ENCODE measurements around the gene TIAM2. TPM values are rescaled to one million over a fixed set of nuclear protein-coding genes. Genes with fewer than 3 reads are reported as not detected.
A peak's percentile ranks its signal among the peaks of the same experiment; 100 is the strongest.

TIAM2 gene
- total and polyA plus RNA-seq, 5 experiments from 2014 or later: 0.09 to 8.3 (median 1.3) TPM

GRCh38 chr6:154996016-154996590, 988 bp downstream of the TIAM2 start:
- Mint-ChIP-seq H3K36me3 (no peaks in the 10 kb centered on the region), H3K27ac (no peak overlapping the region), H3K27me3 (peaks cover 16 to 36% (median 27%) of the 10 kb centered on the region in 5 donors), H3K4me1 (peaks cover 0 to 10% (median 6%) of the 10 kb centered on the region in 4 donors), H3K4me3 (peak overlapping the region in 7 of 10 donors; percentile 7 to 46 (median 34)), H3K9me3 (no peaks in the 10 kb centered on the region)
- ATAC-seq (no peak), DNase-seq (no peak)
- POLR2A ChIA-PET: no interaction called here

GRCh38 chr6:154996841-154997311, 1.8 kb downstream of the TIAM2 start:
- POLR2A ChIA-PET: no interaction called here
- DNase-seq (no peak), ATAC-seq (no peak)
- peak overlapping the region in 5 of 10 donors; percentile 5 to 32 (median 9) for H3K4me3 Mint-ChIP-seq
- peaks cover 0 to 10% (median 6%) of the 10 kb centered on the region in 4 donors for H3K4me1 Mint-ChIP-seq
- H3K27ac Mint-ChIP-seq: no peak overlapping the region
- H3K9me3 Mint-ChIP-seq: no peaks in the 10 kb centered on the region
- peaks cover 16 to 36% (median 27%) of the 10 kb centered on the region in 5 donors for H3K27me3 Mint-ChIP-seq
- H3K36me3 Mint-ChIP-seq: no peaks in the 10 kb centered on the region

DNA sequence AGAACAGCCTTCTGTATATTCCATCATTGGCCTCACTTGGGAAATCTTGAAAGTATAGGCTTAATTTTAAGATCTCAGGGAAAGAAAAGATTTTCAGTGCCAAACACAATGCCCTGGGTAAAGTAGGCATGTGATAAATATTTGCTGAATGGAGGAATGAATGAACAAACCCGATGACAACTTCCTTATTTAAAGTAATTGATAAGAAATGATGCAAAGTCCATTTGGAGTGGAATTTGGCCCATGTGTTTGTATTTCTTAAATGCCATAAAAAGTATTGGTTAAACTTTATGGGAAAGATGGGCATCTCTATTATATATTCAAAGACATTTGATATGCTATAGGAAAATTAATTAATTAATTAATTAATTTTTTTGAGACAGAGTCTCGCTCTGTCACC, 3.7 kb downstream of the TIAM2 start:
- H3K4me3 Mint-ChIP-seq: no peak overlapping the region
- ATAC-seq (no peak), DNase-seq (no peak)
- no peaks in the 10 kb centered on the region for H3K9me3 Mint-ChIP-seq
- peaks cover 1 to 10% (median 6%) of the 10 kb centered on the region in 4 donors for H3K4me1 Mint-ChIP-seq
- no peak overlapping the region for H3K27ac Mint-ChIP-seq
- POLR2A ChIA-PET: no interaction called here
- no peaks in the 10 kb centered on the region for H3K36me3 Mint-ChIP-seq
- peaks cover 16 to 35% (median 27%) of the 10 kb centered on the region in 5 donors for H3K27me3 Mint-ChIP-seq

GRCh38 chr6:155001482-155001881, 6.4 kb downstream of the TIAM2 start:
- H3K4me1 Mint-ChIP-seq: peaks cover under 1 to 6% (median 2%) of the 10 kb centered on the region in 4 donors

GRCh38 chr6:155001934-155002333, 6.8 kb downstream of the TIAM2 start:
- H3K9me3 Mint-ChIP-seq: no peaks in the 10 kb centered on the region
- peaks cover 11 to 25% (median 21%) of the 10 kb centered on the region in 5 donors for H3K27me3 Mint-ChIP-seq
- H3K36me3 Mint-ChIP-seq: no peaks in the 10 kb centered on the region
- H3K4me3 Mint-ChIP-seq: no peak overlapping the region
- no peak for DNase-seq
- no peak overlapping the region for H3K27ac Mint-ChIP-seq
- no peak for ATAC-seq
- POLR2A ChIA-PET: no interaction called here
- peaks cover 0 to 3% (median 2%) of the 10 kb centered on the region in 4 donors for H3K4me1 Mint-ChIP-seq

More at GRCh38 chr6:155001482-155001881, 6.4 kb downstream of the TIAM2 start:
- ATAC-seq (no peak), DNase-seq (no peak)
- Mint-ChIP-seq H3K27ac (no peak overlapping the region), H3K27me3 (peaks cover 14 to 30% (median 22%) of the 10 kb centered on the region in 5 donors), H3K9me3 (no peaks in the 10 kb centered on the region), H3K4me3 (no peak overlapping the region), H3K36me3 (no peaks in the 10 kb centered on the region)
- POLR2A ChIA-PET: no interaction called here

- H3K9me3 Mint-ChIP-seq: no peaks in the 10 kb centered on the region
- peaks cover 0 to 1% (median 0%) of the 10 kb centered on the region in 4 donors for H3K4me1 Mint-ChIP-seq
- ATAC-seq: no peak
- peaks cover 3 to 13% (median 8%) of the 10 kb centered on the region in 5 donors for H3K27me3 Mint-ChIP-seq
- POLR2A ChIA-PET: no interaction called here
- H3K4me3 Mint-ChIP-seq: no peak overlapping the region
- H3K27ac Mint-ChIP-seq: no peak overlapping the region
- no peak for DNase-seq
- H3K36me3 Mint-ChIP-seq: no peaks in the 10 kb centered on the region
Measured at GRCh38 chr6:155003476-155003875, 8.4 kb downstream of the TIAM2 start.

DNA sequence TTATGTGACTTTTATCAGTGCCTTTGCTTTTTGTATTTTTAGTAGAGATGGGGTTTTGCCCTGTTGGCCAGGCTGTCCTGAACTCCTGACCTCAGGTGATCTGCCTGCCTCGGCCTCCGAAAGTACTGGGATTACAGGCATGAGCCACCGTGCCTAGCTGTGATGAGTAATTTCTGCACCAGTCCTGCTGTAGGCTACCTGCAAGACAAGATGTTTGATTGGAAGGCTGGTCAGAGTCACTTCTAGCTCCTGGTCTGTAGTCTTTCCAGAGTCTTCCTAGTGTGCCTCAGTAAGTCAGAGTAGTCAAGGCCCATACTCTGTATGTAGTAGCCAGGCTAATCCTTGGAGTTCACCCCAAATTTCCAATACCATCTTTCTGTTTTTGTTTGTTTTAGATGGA, 8.9 kb downstream of the TIAM2 start:
- no peak for DNase-seq
- Mint-ChIP-seq H3K4me3 (no peak overlapping the region), H3K27ac (no peak overlapping the region), H3K27me3 (peaks cover 0 to 11% (median 7%) of the 10 kb centered on the region in 5 donors), H3K36me3 (no peaks in the 10 kb centered on the region), H3K9me3 (no peaks in the 10 kb centered on the region), H3K4me1 (peaks cover 0 to 1% (median 0%) of the 10 kb centered on the region in 4 donors)
- POLR2A ChIA-PET: no interaction called here
- no peak for ATAC-seq

GRCh38 chr6:155004576-155005372, 9.7 kb downstream of the TIAM2 start:
- no peaks in the 10 kb centered on the region for H3K9me3 Mint-ChIP-seq
- POLR2A ChIA-PET: no interaction called here
- H3K27ac Mint-ChIP-seq: no peak overlapping the region
- peaks cover 0 to 1% (median 0%) of the 10 kb centered on the region in 4 donors for H3K4me1 Mint-ChIP-seq
- ATAC-seq: no peak
- no peak overlapping the region for H3K4me3 Mint-ChIP-seq
- DNase-seq: no peak
- peaks cover 0 to 11% (median 4%) of the 10 kb centered on the region in 5 donors for H3K27me3 Mint-ChIP-seq
- no peaks in the 10 kb centered on the region for H3K36me3 Mint-ChIP-seq

DNA sequence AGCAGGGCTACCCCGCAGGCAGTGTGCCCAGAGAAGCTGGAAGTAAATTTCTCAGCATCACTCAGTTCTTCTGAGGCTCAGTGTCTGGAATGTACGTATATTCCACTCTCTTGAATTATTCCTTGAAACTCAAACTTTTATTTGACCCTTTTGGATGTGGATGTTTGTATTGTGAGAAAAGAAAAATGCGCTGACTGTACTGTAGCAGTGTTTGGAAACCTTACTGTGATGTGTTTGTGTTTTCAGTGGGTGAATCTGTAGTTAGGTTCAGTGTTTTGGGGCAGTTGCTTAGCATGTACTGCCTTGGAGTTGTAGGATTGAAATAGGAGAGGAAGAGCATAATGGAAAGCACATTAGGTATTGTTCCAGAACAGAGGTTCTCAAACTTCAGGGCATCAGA, 13.5 kb downstream of the TIAM2 start:
- DNase-seq (no peak), ATAC-seq (no peak)
- no peaks in the 10 kb centered on the region for H3K36me3 Mint-ChIP-seq
- H3K27me3 Mint-ChIP-seq: peaks cover 0 to 7% (median 1%) of the 10 kb centered on the region in 5 donors
- no peak overlapping the region for H3K27ac Mint-ChIP-seq
- POLR2A ChIA-PET: no interaction called here
- H3K9me3 Mint-ChIP-seq: no peaks in the 10 kb centered on the region
- H3K4me1 Mint-ChIP-seq: no peaks in the 10 kb centered on the region
- no peak overlapping the region for H3K4me3 Mint-ChIP-seq

- peaks cover 0 to 10% (median 3%) of the 10 kb centered on the region in 5 donors for H3K27me3 Mint-ChIP-seq
- H3K4me3 Mint-ChIP-seq: no peak overlapping the region
- no peak overlapping the region for H3K27ac Mint-ChIP-seq
- no peak for DNase-seq
- H3K9me3 Mint-ChIP-seq: no peaks in the 10 kb centered on the region
- no peaks in the 10 kb centered on the region for H3K36me3 Mint-ChIP-seq
- no peaks in the 10 kb centered on the region for H3K4me1 Mint-ChIP-seq
- POLR2A ChIA-PET: no interaction called here
- no peak for ATAC-seq
Measured at GRCh38 chr6:155010940-155011339, 15.8 kb downstream of the TIAM2 start.

GRCh38 chr6:155011809-155012291, 16.7 kb downstream of the TIAM2 start:
- ATAC-seq (no peak), DNase-seq (no peak)
- no peak overlapping the region for H3K27ac Mint-ChIP-seq
- peaks cover 0 to 10% (median 3%) of the 10 kb centered on the region in 5 donors for H3K27me3 Mint-ChIP-seq
- POLR2A ChIA-PET: no interaction called here
- no peak overlapping the region for H3K4me3 Mint-ChIP-seq
- no peaks in the 10 kb centered on the region for H3K36me3 Mint-ChIP-seq
- no peaks in the 10 kb centered on the region for H3K4me1 Mint-ChIP-seq
- H3K9me3 Mint-ChIP-seq: no peaks in the 10 kb centered on the region

GRCh38 chr6:155013457-155013876, 18.4 kb downstream of the TIAM2 start:
- Mint-ChIP-seq H3K4me1 (no peaks in the 10 kb centered on the region), H3K27ac (no peak overlapping the region), H3K4me3 (no peak overlapping the region), H3K9me3 (no peaks in the 10 kb centered on the region), H3K27me3 (peaks cover 0 to 14% (median 3%) of the 10 kb centered on the region in 5 donors), H3K36me3 (no peaks in the 10 kb centered on the region)
- POLR2A ChIA-PET: no interaction called here
- DNase-seq: no peak
- no peak for ATAC-seq

DNA sequence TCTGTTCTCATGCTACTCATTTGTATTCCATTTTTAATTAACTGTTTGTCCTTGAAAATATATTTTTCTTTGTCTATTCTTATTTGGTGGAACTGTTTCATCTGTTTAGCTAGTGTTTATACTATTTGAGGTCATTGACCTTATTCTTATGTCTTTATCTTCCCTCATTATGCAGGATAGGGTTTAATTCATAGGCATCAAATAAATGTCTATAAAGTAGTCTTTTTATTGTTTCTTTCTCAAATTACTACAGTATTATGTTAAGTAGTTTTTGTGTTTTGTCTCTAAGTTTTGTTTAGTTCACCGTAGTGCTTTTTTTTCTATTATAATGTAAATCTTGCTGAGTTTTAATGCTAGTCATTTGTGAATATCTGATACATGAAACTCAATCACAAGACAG, 19.0 kb downstream of the TIAM2 start:
- POLR2A ChIA-PET: no interaction called here
- Mint-ChIP-seq H3K27ac (no peak overlapping the region), H3K4me1 (no peaks in the 10 kb centered on the region), H3K27me3 (peaks cover 0 to 11% (median 3%) of the 10 kb centered on the region in 5 donors), H3K4me3 (no peak overlapping the region), H3K9me3 (no peaks in the 10 kb centered on the region), H3K36me3 (no peaks in the 10 kb centered on the region)
- ATAC-seq (no peak), DNase-seq (no peak)
